ENCODE data around the gene TMEM127. TPM values are rescaled to one million over a fixed set of nuclear protein-coding genes. Genes with fewer than 3 reads are reported as not detected.

The TMEM127 gene
- polyA plus RNA-seq, 2 of the 4 experiments (the other 2 are of a cell fraction), result 31.9 to 38.7 TPM

DNA sequence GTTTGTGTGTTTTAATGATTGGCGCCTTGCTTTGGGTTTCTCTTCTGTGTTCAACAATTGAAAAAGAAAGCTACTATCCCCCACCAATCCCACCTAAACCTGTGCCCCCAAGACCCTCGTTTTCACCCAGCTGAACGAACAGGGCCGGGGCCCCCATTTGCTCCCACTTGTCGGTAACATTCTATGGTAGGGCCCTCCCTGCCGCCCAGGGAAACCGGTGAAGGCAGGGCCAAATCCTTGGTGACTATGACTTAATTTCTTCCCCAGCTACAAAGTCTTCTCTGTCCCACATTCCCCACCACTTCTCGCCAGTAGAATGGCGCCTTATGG, 40.1 kb upstream of the TMEM127 start:
- Histone ChIP-seq H3K4me2 (peak overlapping the region; percentile 94), H3K4me3 (peak overlapping the region; percentile 95), H3K27ac (peak overlapping the region; percentile 93 to 98), H3K4me1 (peaks cover 16% of the 10 kb centered on the region), H3K9me3 (no peaks in the 10 kb centered on the region)
- DNase-seq (ENCODE audit: low read depth in 1 of 2, low spot score in 1 of 2), result no peak
- FAIRE-seq, result no peak
- ChIA-PET POLR2A (interaction anchor here (1.2 to 2.2 kb wide), 4 partner anchors 15 to 30 kb away, joined by 5 to 22 read pairs (median 6); partner anchors contain the start of gene NCAPH), CTCF (no interaction called here)
- no peak for ATAC-seq
- WGBS (ENCODE audit: missing lambda C conversion rate), result 11% methylated on average over 9 of the region's 9 CpGs
- TF ChIP-seq NR3C1 (IDR thresholded peaks at IDR 0.05), result no peak
- TF ChIP-seq RNF2 (IDR thresholded peaks at IDR 0.05; ENCODE audit: borderline replicate concordance, low read depth), result no peak
- TF ChIP-seq, protein P1, sequence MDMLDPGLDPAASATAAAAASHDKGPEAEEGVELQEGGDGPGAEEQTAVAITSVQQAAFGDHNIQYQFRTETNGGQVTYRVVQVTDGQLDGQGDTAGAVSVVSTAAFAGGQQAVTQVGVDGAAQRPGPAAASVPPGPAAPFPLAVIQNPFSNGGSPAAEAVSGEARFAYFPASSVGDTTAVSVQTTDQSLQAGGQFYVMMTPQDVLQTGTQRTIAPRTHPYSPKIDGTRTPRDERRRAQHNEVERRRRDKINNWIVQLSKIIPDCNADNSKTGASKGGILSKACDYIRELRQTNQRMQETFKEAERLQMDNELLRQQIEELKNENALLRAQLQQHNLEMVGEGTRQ (IDR thresholded peaks at IDR 0.05), result no peak
- no peak for TF ChIP-seq POLR2AphosphoS2 (conservative IDR thresholded peaks at IDR 0.05; ENCODE audit: low read length)

DNA sequence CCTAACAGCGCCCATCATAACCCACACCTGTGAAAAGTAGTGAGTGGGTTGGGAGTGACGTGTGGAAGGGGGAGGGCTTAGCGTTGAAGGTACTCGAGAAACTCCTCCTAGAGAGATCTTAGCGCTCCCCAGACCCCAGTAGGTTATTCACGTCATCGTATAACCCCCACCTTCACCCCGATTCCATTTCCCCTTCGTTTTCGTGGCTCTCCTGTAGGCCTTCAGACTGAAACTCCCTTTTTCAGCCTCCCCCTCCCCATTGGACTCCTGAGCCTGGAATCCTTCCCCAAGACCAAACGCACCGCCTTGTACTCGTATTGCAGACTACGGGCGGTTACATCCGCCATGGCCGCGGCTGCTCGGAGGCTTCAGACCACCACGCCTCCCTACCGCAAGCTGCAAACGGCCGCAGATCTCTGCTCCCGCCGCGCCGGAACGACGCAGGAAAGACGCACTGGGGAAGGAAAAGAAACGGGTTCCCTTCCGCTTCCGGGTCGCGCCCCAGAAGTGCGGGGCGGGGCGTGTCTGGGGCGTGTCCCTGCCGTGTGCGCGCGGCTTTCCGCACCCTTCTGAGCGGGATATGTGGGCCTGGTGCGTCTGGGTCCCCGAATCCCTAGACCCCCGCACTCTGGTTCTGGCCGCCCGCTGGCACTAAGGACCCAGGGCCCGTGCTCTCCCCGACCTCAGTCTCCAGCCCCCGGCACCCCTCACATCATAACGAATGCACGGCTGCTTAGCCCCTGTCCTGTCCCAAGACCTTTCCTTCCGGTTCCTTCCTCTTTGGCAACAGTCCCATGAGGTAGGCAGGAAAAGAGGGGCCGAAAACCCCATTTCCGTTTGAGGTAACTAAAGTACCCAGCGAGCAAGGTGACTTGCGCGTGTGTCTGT, 39.5 kb upstream of the TMEM127 start, which contains the start of gene SNRNP200:
TSS of gene SNRNP200 (minus strand) at position 456 of the 888 bp plus-strand sequence. CDS start at position 347, 109 bp downstream.
- ChIA-PET CTCF (interaction anchor here (0.9 kb wide), 2 partner anchors 19 to 38 kb away, joined by 3 to 4 read pairs; partner anchors contain the start of gene ITPRIPL1), POLR2A (interaction anchor here (1.6 to 2.2 kb wide), 3 partner anchors 16 to 21 kb away, joined by 5 to 22 read pairs (median 8); no protein-coding TSS in a partner anchor)
- Histone ChIP-seq H3K27ac (peak within 1 kb of the TSS; percentile 93 to 98), H3K4me3 (peak within 1 kb of the TSS; percentile 95), H3K9me3 (no peaks in the 10 kb centered on the region), H3K4me1 (peaks cover 16% of the 10 kb centered on the region), H3K4me2 (peak within 1 kb of the TSS; percentile 94)
- ATAC-seq, result peak; percentile 97 to 99
- peak; percentile 70 to 91 for DNase-seq (ENCODE audit: low read depth in 1 of 2, low spot score in 1 of 2)
- FAIRE-seq, result no peak
- WGBS (ENCODE audit: missing lambda C conversion rate), result under 1% methylated on average over 39 of the region's 61 CpGs
- TF ChIP-seq KDM5A (IDR thresholded peaks at IDR 0.05) (peak; percentile 71; the same call in 1 of the 2 replicates), EHF (CRISPR knock-in tag; IDR thresholded peaks at IDR 0.05) (no peak), NPAS2 (CRISPR knock-in tag; IDR thresholded peaks at IDR 0.05; ENCODE audit: borderline replicate concordance) (no peak), MYC (IDR thresholded peaks at IDR 0.05; ENCODE audit: borderline replicate concordance, low read length) (peak; percentile 74), PHF8 (IDR thresholded peaks at IDR 0.05; ENCODE audit: borderline replicate concordance, low read depth) (peak; percentile 92), RCOR1 (IDR thresholded peaks at IDR 0.05; ENCODE audit: low read depth, low read length) (no peak), HEYL (CRISPR knock-in tag; IDR thresholded peaks at IDR 0.05) (no peak), JUN (IDR thresholded peaks at IDR 0.05) (peak; percentile 70 to 94), RARB (CRISPR knock-in tag; IDR thresholded peaks at IDR 0.05) (peak; percentile 50; the same call in 1 of the 2 replicates), ZC3H11A (IDR thresholded peaks at IDR 0.05) (no peak), RAD21 (conservative IDR thresholded peaks at IDR 0.05 in 1 of 2, IDR thresholded peaks at IDR 0.05 in 1 of 2) (peak in 1 of 2 experiments; percentile 18; a peak in 1 of 5 replicates), POLR2A (IDR thresholded peaks at IDR 0.05; ENCODE audit: low read length) (peak; percentile 74)
- TF ChIP-seq, protein P2, sequence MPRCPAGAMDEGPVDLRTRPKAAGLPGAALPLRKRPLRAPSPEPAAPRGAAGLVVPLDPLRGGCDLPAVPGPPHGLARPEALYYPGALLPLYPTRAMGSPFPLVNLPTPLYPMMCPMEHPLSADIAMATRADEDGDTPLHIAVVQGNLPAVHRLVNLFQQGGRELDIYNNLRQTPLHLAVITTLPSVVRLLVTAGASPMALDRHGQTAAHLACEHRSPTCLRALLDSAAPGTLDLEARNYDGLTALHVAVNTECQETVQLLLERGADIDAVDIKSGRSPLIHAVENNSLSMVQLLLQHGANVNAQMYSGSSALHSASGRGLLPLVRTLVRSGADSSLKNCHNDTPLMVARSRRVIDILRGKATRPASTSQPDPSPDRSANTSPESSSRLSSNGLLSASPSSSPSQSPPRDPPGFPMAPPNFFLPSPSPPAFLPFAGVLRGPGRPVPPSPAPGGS (IDR thresholded peaks at IDR 0.05), result peak; percentile 92
- TF ChIP-seq, protein P3, sequence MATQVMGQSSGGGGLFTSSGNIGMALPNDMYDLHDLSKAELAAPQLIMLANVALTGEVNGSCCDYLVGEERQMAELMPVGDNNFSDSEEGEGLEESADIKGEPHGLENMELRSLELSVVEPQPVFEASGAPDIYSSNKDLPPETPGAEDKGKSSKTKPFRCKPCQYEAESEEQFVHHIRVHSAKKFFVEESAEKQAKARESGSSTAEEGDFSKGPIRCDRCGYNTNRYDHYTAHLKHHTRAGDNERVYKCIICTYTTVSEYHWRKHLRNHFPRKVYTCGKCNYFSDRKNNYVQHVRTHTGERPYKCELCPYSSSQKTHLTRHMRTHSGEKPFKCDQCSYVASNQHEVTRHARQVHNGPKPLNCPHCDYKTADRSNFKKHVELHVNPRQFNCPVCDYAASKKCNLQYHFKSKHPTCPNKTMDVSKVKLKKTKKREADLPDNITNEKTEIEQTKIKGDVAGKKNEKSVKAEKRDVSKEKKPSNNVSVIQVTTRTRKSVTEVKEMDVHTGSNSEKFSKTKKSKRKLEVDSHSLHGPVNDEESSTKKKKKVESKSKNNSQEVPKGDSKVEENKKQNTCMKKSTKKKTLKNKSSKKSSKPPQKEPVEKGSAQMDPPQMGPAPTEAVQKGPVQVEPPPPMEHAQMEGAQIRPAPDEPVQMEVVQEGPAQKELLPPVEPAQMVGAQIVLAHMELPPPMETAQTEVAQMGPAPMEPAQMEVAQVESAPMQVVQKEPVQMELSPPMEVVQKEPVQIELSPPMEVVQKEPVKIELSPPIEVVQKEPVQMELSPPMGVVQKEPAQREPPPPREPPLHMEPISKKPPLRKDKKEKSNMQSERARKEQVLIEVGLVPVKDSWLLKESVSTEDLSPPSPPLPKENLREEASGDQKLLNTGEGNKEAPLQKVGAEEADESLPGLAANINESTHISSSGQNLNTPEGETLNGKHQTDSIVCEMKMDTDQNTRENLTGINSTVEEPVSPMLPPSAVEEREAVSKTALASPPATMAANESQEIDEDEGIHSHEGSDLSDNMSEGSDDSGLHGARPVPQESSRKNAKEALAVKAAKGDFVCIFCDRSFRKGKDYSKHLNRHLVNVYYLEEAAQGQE (IDR thresholded peaks at IDR 0.05), result peak; percentile 54
- TF ChIP-seq, protein P4, sequence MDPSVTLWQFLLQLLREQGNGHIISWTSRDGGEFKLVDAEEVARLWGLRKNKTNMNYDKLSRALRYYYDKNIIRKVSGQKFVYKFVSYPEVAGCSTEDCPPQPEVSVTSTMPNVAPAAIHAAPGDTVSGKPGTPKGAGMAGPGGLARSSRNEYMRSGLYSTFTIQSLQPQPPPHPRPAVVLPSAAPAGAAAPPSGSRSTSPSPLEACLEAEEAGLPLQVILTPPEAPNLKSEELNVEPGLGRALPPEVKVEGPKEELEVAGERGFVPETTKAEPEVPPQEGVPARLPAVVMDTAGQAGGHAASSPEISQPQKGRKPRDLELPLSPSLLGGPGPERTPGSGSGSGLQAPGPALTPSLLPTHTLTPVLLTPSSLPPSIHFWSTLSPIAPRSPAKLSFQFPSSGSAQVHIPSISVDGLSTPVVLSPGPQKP (IDR thresholded peaks at IDR 0.05; ENCODE audit: low read depth, low read length), result 0 out of 2 replicates have a peak, but pooled peaks have one; percentile 9
- TF ChIP-seq, protein P5, sequence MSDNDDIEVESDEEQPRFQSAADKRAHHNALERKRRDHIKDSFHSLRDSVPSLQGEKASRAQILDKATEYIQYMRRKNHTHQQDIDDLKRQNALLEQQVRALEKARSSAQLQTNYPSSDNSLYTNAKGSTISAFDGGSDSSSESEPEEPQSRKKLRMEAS (IDR thresholded peaks at IDR 0.05), result peak; percentile 95

Measured in A549 (cell line).